Measurements from ENCODE around the gene MED22.
"Not testable (repeated sequence)": the region's sequence is repeated elsewhere in the genome, so short reads cannot be mapped to it uniquely, and the experiment has no call there.

MED22 gene

DNA sequence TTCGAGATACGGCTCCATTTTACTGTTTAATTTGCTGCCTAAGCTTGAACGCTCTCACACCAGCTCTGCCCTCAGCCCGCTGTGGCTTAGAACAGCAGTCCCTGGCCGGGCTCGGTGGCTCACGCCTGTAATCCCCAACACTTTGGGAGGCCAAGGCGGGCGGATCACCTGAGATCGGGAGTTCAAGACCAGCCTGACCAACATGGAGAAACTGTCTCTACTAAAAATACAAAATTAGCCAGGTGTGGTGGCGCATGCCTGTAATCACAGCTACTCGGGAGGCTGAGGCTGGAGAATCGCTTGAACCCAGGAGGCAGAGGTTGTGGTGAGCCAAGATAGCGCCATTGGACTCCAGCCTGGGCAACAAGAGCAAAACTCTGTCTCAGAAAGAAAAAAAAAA is 29.3 kb upstream of the MED22 start:
- H3K9ac ChIP-seq (ENCODE audit: low read depth in 1 of 2, low read length in 2 of 2); H3K27me3 ChIP-seq (ENCODE audit: control insufficient read depth in 2 of 2, insufficient read depth in 2 of 2, low read length in 2 of 2); H3K36me3 ChIP-seq (ENCODE audit: control insufficient read depth in 2 of 2, insufficient read depth in 2 of 2, low read length in 2 of 2); H3K4me3 ChIP-seq (ENCODE audit: low read length in 2 of 2); H3K9me3 ChIP-seq (ENCODE audit: control insufficient read depth in 2 of 2, low read length in 2 of 2); H3K27ac ChIP-seq (ENCODE audit: low read depth in 2 of 2, low read length in 2 of 2): not testable (repeated sequence)
- H3K4me1 ChIP-seq (ENCODE audit: control insufficient read depth in 2 of 2, insufficient read depth in 2 of 2, low read length in 2 of 2): peaks cover 9 to 13% of the 10 kb centered on the region in 2 donors

DNA sequence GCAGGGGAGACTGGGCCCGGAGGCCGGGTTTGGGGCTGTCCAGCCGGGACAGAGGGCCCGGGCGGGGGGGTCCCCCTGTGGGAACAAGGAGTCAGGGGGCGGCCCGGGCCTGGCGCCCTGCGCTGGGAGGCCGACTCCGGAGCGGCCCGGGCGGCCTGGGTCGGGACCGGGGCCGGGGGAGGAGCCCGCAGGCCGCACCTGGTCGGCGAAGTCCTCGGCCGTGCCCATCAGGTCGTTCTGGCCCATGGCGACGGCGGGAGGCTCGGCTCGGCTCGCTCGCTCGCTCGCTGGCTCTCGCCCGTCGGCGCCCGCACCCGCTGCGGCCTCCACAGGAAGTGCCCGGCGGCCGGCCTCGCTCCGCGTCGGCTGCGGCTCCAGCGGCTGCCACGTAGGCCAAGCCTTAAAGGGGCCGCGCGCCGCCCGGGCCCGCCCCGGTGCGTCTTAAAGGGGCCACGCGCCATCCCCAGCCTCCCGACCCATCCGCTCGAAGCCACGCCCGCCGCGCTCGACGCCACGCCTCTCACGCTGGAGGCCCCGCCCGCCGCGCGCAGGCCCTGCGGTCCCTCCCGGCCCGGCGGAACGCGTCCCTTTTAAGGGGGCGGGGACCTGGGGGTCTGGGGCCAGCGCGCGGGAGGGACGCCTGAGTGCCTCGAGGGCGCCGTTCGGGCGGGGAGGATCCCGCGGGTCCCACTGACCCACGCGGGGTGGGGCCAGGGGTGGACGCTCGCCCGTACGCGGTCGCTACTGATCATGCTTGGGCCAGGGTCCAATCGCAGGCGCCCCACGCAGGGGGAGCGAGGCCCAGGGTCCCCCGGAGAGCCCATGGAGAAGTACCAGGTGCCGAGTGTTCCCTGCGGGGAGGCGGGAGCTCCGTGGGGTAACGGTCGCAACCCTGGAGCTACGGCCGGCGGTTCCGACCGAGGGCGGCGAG is 28.1 kb upstream of the MED22 start, which contains the start of the genes STKLD1 and SURF4:
Gene STKLD1 (plus strand): TSS at position 643 of the 931 bp plus-strand sequence. CDS start 108 bp downstream, at position 751.
Gene SURF4 (minus strand): TSS at position 337 of the 931 bp plus-strand sequence. CDS start 91 bp downstream, at position 246.
- H3K9ac ChIP-seq (ENCODE audit: low read depth in 1 of 2, low read length in 2 of 2): peak within 1 kb of the TSS; percentile 73 to 89
- no peaks in the 10 kb centered on the region for H3K27me3 ChIP-seq (ENCODE audit: control insufficient read depth in 2 of 2, insufficient read depth in 2 of 2, low read length in 2 of 2)
- H3K27ac ChIP-seq (ENCODE audit: low read depth in 2 of 2, low read length in 2 of 2): peak within 1 kb of the TSS; percentile 92
- H3K9me3 ChIP-seq (ENCODE audit: control insufficient read depth in 2 of 2, low read length in 2 of 2): no peaks in the 10 kb centered on the region
- H3K4me3 ChIP-seq (ENCODE audit: low read length in 2 of 2): peak within 1 kb of the TSS; percentile 81 to 84
- peaks cover 2 to 17% of the 10 kb centered on the region in 2 donors for H3K36me3 ChIP-seq (ENCODE audit: control insufficient read depth in 2 of 2, insufficient read depth in 2 of 2, low read length in 2 of 2)
- peaks cover 19 to 20% of the 10 kb centered on the region in 2 donors for H3K4me1 ChIP-seq (ENCODE audit: control insufficient read depth in 2 of 2, insufficient read depth in 2 of 2, low read length in 2 of 2)

DNA sequence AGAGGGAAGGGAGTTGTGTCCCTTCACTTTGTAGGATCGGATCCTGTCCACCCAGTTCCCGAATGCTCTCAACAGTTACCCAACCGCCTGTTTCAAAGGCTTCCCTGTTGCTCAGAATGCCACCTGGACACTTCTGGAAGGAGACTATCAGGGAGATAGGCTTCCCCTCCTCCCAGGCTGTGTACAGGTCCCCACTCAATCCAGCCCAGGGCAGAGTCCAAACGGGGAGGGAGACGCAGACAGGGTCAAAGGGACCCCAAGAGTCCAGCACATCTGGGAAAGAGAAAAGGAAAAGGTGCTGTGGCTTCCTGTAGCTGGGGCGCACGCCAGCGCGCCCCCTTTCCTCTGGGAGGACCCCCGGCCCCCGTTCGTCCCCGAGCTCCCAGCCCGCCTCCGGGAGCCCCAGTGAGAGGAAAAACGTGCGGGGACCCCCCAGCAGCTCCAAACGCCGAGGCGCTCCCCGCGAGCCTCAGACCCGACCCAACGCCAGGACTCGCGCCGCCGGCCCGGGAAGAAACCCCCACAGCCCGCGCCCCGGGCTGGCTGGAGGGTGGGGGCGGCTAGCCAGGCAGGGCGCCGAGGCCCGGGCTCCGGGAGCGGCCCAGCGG is 27.3 kb upstream of the MED22 start:
- Histone ChIP-seq H3K4me3 (ENCODE audit: low read length in 2 of 2) (peak overlapping the region; percentile 81 to 84), H3K27me3 (ENCODE audit: control insufficient read depth in 2 of 2, insufficient read depth in 2 of 2, low read length in 2 of 2) (no peaks in the 10 kb centered on the region), H3K4me1 (ENCODE audit: control insufficient read depth in 2 of 2, insufficient read depth in 2 of 2, low read length in 2 of 2) (peaks cover 21 to 25% of the 10 kb centered on the region in 2 donors), H3K27ac (ENCODE audit: low read depth in 2 of 2, low read length in 2 of 2) (peak overlapping the region; percentile 92), H3K9me3 (ENCODE audit: control insufficient read depth in 2 of 2, low read length in 2 of 2) (no peaks in the 10 kb centered on the region), H3K36me3 (ENCODE audit: control insufficient read depth in 2 of 2, insufficient read depth in 2 of 2, low read length in 2 of 2) (peaks cover 6 to 24% of the 10 kb centered on the region in 2 donors), H3K9ac (ENCODE audit: low read depth in 1 of 2, low read length in 2 of 2) (peak overlapping the region; percentile 73 to 89)

DNA sequence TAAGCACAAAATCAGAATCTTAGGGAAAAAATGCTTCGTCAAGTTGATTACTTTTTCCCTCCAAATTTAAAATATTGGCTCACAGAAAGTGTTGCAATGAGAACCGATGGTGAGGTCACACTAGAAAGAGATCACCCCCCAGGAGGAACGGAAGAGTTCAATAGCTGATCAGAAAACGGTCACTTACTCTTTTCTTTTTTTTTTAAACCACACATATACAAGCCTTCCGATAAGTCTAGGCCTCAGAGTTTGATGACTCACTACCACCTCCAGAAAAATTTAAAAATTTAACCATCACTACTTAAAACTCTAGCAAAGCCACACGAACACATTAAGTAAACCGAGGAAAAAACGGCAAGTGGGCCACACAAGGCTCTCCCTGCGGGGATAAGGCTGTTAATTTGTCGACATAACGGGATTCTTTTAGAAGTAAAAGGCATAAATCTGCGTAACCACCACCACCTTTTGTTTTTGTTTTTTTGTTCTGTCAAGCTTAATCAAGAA is 26.7 kb upstream of the MED22 start:
- Histone ChIP-seq H3K27ac (ENCODE audit: low read depth in 2 of 2, low read length in 2 of 2) (peak overlapping the region; percentile 92), H3K4me3 (ENCODE audit: low read length in 2 of 2) (peak overlapping the region; percentile 81 to 84), H3K36me3 (ENCODE audit: control insufficient read depth in 2 of 2, insufficient read depth in 2 of 2, low read length in 2 of 2) (peaks cover 6 to 28% of the 10 kb centered on the region in 2 donors), H3K27me3 (ENCODE audit: control insufficient read depth in 2 of 2, insufficient read depth in 2 of 2, low read length in 2 of 2) (no peaks in the 10 kb centered on the region), H3K9me3 (ENCODE audit: control insufficient read depth in 2 of 2, low read length in 2 of 2) (no peaks in the 10 kb centered on the region), H3K9ac (ENCODE audit: low read depth in 1 of 2, low read length in 2 of 2) (peak overlapping the region; percentile 73 to 89), H3K4me1 (ENCODE audit: control insufficient read depth in 2 of 2, insufficient read depth in 2 of 2, low read length in 2 of 2) (peaks cover 27 to 29% of the 10 kb centered on the region in 2 donors)

DNA sequence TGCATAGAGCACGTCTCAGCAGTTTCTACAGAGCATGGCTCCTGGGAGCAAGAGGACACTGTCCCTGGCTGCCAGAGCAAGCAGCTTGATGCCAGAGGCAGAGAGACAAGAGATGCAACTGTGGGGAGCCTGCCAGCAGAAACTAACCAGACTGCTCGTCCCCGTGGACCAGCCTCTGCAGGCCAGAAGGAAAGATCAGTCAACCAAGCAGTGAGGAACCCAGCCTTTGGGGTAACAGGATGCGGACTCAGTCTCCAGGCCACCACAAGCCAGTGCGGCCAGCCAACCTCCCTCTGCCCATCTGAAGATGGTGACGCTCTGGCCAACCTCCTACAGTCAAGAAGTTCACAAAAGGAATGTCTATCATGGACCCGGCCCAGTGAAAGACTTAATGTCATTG is 24.2 kb upstream of the MED22 start:
- Histone ChIP-seq H3K4me3 (ENCODE audit: low read length in 2 of 2) (peak overlapping the region in 1 of 2 donors; percentile 23), H3K27me3 (ENCODE audit: control insufficient read depth in 2 of 2, insufficient read depth in 2 of 2, low read length in 2 of 2) (no peaks in the 10 kb centered on the region), H3K36me3 (ENCODE audit: control insufficient read depth in 2 of 2, insufficient read depth in 2 of 2, low read length in 2 of 2) (peaks cover 14 to 42% of the 10 kb centered on the region in 2 donors), H3K9ac (ENCODE audit: low read depth in 1 of 2, low read length in 2 of 2) (peak overlapping the region in 1 of 2 donors; percentile 2), H3K4me1 (ENCODE audit: control insufficient read depth in 2 of 2, insufficient read depth in 2 of 2, low read length in 2 of 2) (peaks cover 48 to 54% of the 10 kb centered on the region in 2 donors), H3K9me3 (ENCODE audit: control insufficient read depth in 2 of 2, low read length in 2 of 2) (no peaks in the 10 kb centered on the region), H3K27ac (ENCODE audit: low read depth in 2 of 2, low read length in 2 of 2) (no peak overlapping the region)

DNA sequence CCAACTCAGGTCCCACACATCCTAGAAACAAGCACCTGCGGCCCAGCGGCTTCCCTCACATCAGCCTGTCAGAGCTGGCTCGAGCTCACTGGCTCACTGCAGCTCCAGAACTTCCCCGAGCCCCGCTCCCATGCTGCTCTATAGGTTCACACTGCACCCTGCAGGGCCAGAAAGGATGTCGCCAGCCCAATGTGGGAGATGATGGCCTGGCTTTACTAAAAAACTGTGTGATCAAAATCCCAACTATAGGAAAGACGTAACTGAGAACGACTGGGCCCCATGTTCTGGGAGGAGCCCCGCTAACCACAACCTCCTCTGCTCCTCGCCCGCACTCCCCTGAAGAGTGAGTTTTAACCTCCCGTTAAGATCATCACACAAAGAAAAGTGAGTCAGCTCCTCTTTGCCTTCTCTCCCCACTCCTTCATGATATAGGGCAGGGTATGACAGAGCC is 23.4 kb upstream of the MED22 start:
- H3K4me1 ChIP-seq (ENCODE audit: control insufficient read depth in 2 of 2, insufficient read depth in 2 of 2, low read length in 2 of 2): peaks cover 42 to 56% of the 10 kb centered on the region in 2 donors
- peaks cover 23 to 51% of the 10 kb centered on the region in 2 donors for H3K36me3 ChIP-seq (ENCODE audit: control insufficient read depth in 2 of 2, insufficient read depth in 2 of 2, low read length in 2 of 2)
- peak overlapping the region in 1 of 2 donors; percentile 26 for H3K9ac ChIP-seq (ENCODE audit: low read depth in 1 of 2, low read length in 2 of 2)
- no peaks in the 10 kb centered on the region for H3K9me3 ChIP-seq (ENCODE audit: control insufficient read depth in 2 of 2, low read length in 2 of 2)
- H3K27ac ChIP-seq (ENCODE audit: low read depth in 2 of 2, low read length in 2 of 2): peak overlapping the region; percentile 4 to 68
- no peaks in the 10 kb centered on the region for H3K27me3 ChIP-seq (ENCODE audit: control insufficient read depth in 2 of 2, insufficient read depth in 2 of 2, low read length in 2 of 2)
- peak overlapping the region in 1 of 2 donors; percentile 37 for H3K4me3 ChIP-seq (ENCODE audit: low read length in 2 of 2)

DNA sequence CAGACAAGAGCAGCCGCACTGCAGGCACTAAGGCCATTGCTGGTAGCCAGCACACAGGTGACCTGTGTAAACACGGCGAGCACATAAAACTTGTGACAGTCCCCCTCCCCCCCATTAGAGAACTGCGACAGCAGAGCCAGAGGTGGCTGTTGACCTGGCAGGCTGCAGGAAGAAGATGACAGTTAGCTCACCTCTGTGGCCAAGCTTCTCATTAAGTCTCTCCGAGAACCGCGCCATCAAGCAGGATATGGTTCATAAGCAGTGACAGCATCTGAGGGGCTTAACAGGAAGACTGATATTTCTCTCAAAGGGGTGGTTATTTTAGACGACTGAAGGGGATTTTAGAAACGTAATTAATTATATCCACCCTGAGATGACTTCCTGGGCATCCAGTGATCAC is 22.8 kb upstream of the MED22 start:
- peak overlapping the region in 1 of 2 donors; percentile 26 for H3K9ac ChIP-seq (ENCODE audit: low read depth in 1 of 2, low read length in 2 of 2)
- no peaks in the 10 kb centered on the region for H3K9me3 ChIP-seq (ENCODE audit: control insufficient read depth in 2 of 2, low read length in 2 of 2)
- peaks cover 29 to 57% of the 10 kb centered on the region in 2 donors for H3K36me3 ChIP-seq (ENCODE audit: control insufficient read depth in 2 of 2, insufficient read depth in 2 of 2, low read length in 2 of 2)
- peaks cover 42 to 56% of the 10 kb centered on the region in 2 donors for H3K4me1 ChIP-seq (ENCODE audit: control insufficient read depth in 2 of 2, insufficient read depth in 2 of 2, low read length in 2 of 2)
- no peaks in the 10 kb centered on the region for H3K27me3 ChIP-seq (ENCODE audit: control insufficient read depth in 2 of 2, insufficient read depth in 2 of 2, low read length in 2 of 2)
- H3K27ac ChIP-seq (ENCODE audit: low read depth in 2 of 2, low read length in 2 of 2): peak overlapping the region; percentile 4 to 68
- H3K4me3 ChIP-seq (ENCODE audit: low read length in 2 of 2): peak overlapping the region in 1 of 2 donors; percentile 17

DNA sequence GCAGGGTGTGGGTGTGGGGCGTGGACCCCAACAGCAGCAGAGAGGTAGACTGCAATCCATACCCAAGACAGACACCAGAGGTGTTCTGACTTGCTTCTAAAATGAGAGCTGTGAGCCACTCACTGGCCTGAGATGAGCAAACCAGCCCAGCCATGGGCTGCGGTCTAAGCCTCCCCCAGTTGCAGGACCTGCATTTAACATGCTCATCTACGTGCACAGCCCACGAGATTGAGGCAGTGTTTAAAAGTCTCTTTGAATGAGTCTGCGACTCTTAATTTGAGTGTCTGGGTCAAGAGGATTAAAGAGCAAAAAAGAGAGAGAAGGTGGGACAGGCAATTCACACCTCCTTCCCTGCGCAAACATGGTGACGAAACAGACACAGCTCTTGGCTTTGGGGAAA is 22.0 kb upstream of the MED22 start:
- Histone ChIP-seq H3K27me3 (ENCODE audit: control insufficient read depth in 2 of 2, insufficient read depth in 2 of 2, low read length in 2 of 2) (no peaks in the 10 kb centered on the region), H3K9me3 (ENCODE audit: control insufficient read depth in 2 of 2, low read length in 2 of 2) (no peaks in the 10 kb centered on the region), H3K9ac (ENCODE audit: low read depth in 1 of 2, low read length in 2 of 2) (no peak overlapping the region), H3K27ac (ENCODE audit: low read depth in 2 of 2, low read length in 2 of 2) (peak overlapping the region in 1 of 2 donors; percentile 48), H3K4me3 (ENCODE audit: low read length in 2 of 2) (no peak overlapping the region), H3K36me3 (ENCODE audit: control insufficient read depth in 2 of 2, insufficient read depth in 2 of 2, low read length in 2 of 2) (peaks cover 36 to 64% of the 10 kb centered on the region in 2 donors), H3K4me1 (ENCODE audit: control insufficient read depth in 2 of 2, insufficient read depth in 2 of 2, low read length in 2 of 2) (peaks cover 42 to 54% of the 10 kb centered on the region in 2 donors)

DNA sequence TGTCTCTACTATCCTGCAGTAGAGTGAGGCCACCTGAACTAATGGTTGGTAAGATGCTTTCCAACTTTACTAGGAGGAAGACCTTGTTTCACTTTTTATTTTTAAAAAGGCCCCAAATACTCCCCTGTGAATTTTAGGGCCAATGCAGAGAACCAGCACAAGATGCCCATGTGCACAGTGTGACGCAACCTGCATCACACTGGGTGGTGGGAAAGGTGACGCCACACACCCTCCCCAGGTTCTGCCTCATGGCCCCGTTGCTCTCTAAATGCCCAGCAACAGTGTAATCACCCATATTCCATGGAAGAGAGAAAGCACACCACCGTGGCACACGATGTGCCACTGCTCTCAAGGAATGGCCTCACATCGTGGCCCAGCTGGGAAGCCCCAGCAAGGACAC is 21.5 kb upstream of the MED22 start:
- peaks cover 40 to 68% of the 10 kb centered on the region in 2 donors for H3K36me3 ChIP-seq (ENCODE audit: control insufficient read depth in 2 of 2, insufficient read depth in 2 of 2, low read length in 2 of 2)
- H3K9ac ChIP-seq (ENCODE audit: low read depth in 1 of 2, low read length in 2 of 2): peak overlapping the region in 1 of 2 donors; percentile 45
- peak overlapping the region in 1 of 2 donors; percentile 48 for H3K27ac ChIP-seq (ENCODE audit: low read depth in 2 of 2, low read length in 2 of 2)
- no peaks in the 10 kb centered on the region for H3K27me3 ChIP-seq (ENCODE audit: control insufficient read depth in 2 of 2, insufficient read depth in 2 of 2, low read length in 2 of 2)
- H3K9me3 ChIP-seq (ENCODE audit: control insufficient read depth in 2 of 2, low read length in 2 of 2): no peaks in the 10 kb centered on the region
- peaks cover 42 to 50% of the 10 kb centered on the region in 2 donors for H3K4me1 ChIP-seq (ENCODE audit: control insufficient read depth in 2 of 2, insufficient read depth in 2 of 2, low read length in 2 of 2)
- no peak overlapping the region for H3K4me3 ChIP-seq (ENCODE audit: low read length in 2 of 2)
